ENCODE data around the gene FMNL1.
A peak's percentile ranks its signal among the peaks of the same experiment; 100 is the strongest.

- peak; percentile 21; the same call in 1 of the 2 replicates for TF ChIP-seq POLR2A (IDR thresholded peaks at IDR 0.05; ENCODE audit: low read depth, low read length)
- TF ChIP-seq TAF1 (IDR thresholded peaks at IDR 0.05; ENCODE audit: borderline replicate concordance, low read depth, low read length) = no peak
- TF ChIP-seq POLR2AphosphoS5 (IDR thresholded peaks at IDR 0.05; ENCODE audit: low read depth, low read length) = peak; percentile 37; the same call in 1 of the 2 replicates
Observed at GRCh38 chr17:45264430-45264829, 42.7 kb downstream of the FMNL1 start.
